Erythroblast (primary cell): ENCODE measurements around the gene CARD19.

ENCODE experiments used
- GATA1 ChIP-seq: IDR thresholded peaks from 2 replicates; pipeline ENCODE4 v1.6.1; 2011; ENCODE audit warnings: low read depth, mild to moderate bottlenecking, control low read depth, low read length, moderate library complexity
- POLR2A ChIP-seq: IDR thresholded peaks from 2 replicates; pipeline ENCODE4 v1.6.1; 2011; ENCODE audit warnings: mild to moderate bottlenecking, low read length

DNA sequence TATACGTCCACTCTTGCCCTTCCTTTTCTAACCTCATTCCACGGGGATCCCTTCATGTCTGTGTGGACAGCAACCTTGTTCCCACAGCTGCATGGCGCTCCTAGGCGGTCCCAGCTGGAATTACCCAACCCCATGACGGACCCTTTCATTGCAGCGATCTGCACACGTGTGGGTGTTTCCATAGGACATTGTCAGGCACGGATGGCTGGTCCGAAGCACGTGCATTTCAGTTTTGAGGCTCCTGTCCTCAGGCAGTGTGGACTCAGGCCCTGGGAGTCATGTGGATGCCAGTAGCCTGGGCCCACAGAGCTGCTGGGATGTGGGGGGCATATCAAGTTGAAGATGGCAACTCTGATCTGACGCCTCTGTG lies 15.0 kb downstream of the CARD19 start:
- TF ChIP-seq POLR2A (no peak), GATA1 (no peak)
